Astrocyte (in vitro differentiated cells and primary cell): ENCODE measurements around the gene GP9.

Source experiments
- EZH2 ChIP-seq: IDR thresholded peaks from 2 replicates; pipeline ENCODE4 v1.6.1; 2012; ENCODE audit warnings: mild to moderate bottlenecking, low read length, inconsistent platforms; ENCODE audit not compliant: insufficient read depth
- TF ChIP-seq, protein P1 (sequence below): IDR thresholded peaks from 2 replicates; pipeline ENCODE4 v1.5.1; 2011; ENCODE audit warnings: low read depth, mild to moderate bottlenecking, inconsistent platforms, low read length, moderate library complexity; ENCODE audit not compliant: insufficient read depth

DNA sequence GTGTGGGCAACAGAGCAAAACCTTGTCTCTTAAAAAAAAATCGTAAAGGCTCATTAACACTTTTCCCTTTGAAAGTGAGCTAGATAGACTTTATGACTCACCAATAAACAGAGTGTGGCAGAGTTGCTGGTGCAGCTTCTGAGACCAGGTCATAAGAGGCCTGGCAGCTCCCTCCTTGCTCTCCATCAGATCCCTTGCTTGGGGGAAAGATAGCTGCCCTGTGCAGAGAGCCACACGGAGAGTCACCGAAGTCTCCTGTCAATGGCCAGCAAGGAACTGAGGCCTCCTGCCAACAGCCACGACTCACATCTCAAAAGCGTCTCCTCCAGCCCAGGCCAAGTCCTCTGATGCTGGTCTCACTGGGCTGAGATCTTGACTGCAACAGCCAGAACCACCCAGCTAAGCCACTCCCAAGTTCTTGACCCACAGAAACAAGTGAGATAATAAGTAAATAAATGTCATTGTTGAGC, 8.7 kb upstream of the GP9 start:
- TF ChIP-seq, protein P1, sequence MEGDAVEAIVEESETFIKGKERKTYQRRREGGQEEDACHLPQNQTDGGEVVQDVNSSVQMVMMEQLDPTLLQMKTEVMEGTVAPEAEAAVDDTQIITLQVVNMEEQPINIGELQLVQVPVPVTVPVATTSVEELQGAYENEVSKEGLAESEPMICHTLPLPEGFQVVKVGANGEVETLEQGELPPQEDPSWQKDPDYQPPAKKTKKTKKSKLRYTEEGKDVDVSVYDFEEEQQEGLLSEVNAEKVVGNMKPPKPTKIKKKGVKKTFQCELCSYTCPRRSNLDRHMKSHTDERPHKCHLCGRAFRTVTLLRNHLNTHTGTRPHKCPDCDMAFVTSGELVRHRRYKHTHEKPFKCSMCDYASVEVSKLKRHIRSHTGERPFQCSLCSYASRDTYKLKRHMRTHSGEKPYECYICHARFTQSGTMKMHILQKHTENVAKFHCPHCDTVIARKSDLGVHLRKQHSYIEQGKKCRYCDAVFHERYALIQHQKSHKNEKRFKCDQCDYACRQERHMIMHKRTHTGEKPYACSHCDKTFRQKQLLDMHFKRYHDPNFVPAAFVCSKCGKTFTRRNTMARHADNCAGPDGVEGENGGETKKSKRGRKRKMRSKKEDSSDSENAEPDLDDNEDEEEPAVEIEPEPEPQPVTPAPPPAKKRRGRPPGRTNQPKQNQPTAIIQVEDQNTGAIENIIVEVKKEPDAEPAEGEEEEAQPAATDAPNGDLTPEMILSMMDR, result no peak
- TF ChIP-seq EZH2, result no peak
